Pancreas (tissue), 10 donors: ENCODE measurements around the gene COLQ. TPM values are rescaled to one million over a fixed set of nuclear protein-coding genes. Genes with fewer than 3 reads are reported as not detected.
A peak's percentile ranks its signal among the peaks of the same experiment; 100 is the strongest.

Source experiments
- ATAC-seq, 4 donors: fragments of 200-7000 bp; cut with Tn5 transposase; one replicate each; pipeline versions ENCODE4 v1.8.0 to v1.9.1; 2020; ENCODE audit warnings: mild to moderate bottlenecking in 4 of 4, moderate library complexity in 4 of 4
- DNase-seq, 6 donors: peaks; one replicate each; pipeline ENCODE4 v3.0.0-alpha.2; 2020
- FAIRE-seq: peaks from 2 replicates; lab custom pipeline; 2012; peaks lifted over from hg19 to GRCh38; lab: Jason Lieb, UNC
- H3K27ac ChIP-seq, 4 donors: fragments of 200-600 bp; sonication (generic); 1 replicate in 3 of 4; 2 replicates in 1 of 4; pipeline versions ENCODE4 v1.5.0 to v1.8.0; 2020
- H3K27me3 ChIP-seq, 4 donors: fragments of 200-600 bp; one replicate each; pipeline ENCODE4 v1.8.0; 2021
- H3K36me3 ChIP-seq, 3 donors: fragments of 200-600 bp; sonication (generic) in 1 of 3; one replicate each; pipeline versions ENCODE4 v1.5.0 to v1.8.0; 2020 to 2021
- H3K4me1 ChIP-seq, 3 donors: fragments of 200-600 bp; one replicate each; pipeline ENCODE4 v1.8.0; 2021
- H3K4me3 ChIP-seq, 4 donors: fragments of 200-600 bp; sonication (generic) in 2 of 4; one replicate each; pipeline versions ENCODE4 v1.5.0 to v1.8.0; 2020 to 2021
- H3K9me3 ChIP-seq, 4 donors: fragments of 200-600 bp; one replicate each; pipeline ENCODE4 v1.8.0; 2021
- CTCF ChIP-seq, 4 donors: fragments of 200-600 bp; sonication (generic) in 3 of 4; IDR thresholded peaks; one replicate each; pipeline versions ENCODE4 v1.5.0 to v1.8.0; 2021; ENCODE audit warnings: antibody characterized with exemption in 4 of 4
- WGBS, 2 donors: extraction: QIAGEN DNeasy Blood & Tissue Kit; methylation state at CpG; one replicate each; pipeline ENCODE4 v1.1.7; 2013; 5-methylcytosine and 5-hydroxymethylcytosine counted together
- intact Hi-C, 3 donors: fragments of 100-400 bp; cut with DNase I; formaldehyde crosslinking; loops; one replicate each; pipeline versions ENCODE4 v1.11.1 to v1.14.2; 2022
- polyA plus RNA-seq, 2 donors: library from polyadenylated mRNA; stranded (reverse); fragments of 200-250 nt; gene quantifications; one replicate each; pipeline ENCODE4 v1.2.3, GENCODE V29; 2013
- total RNA-seq, 6 donors: library from RNA; stranded (reverse); fragmentation: NEBNext Ultra II Directional in 4 of 6; extraction: Animal tissue kit (Norgen Biotek cat#: 25700) in 4 of 6; gene quantifications; one replicate each; pipeline versions ENCODE4 v1.2.1 to v1.2.4, GENCODE V29; 2021 to 2023
- donor health status: healthy with polysubstance abuse.
- donor health status: DM: no; HTN: no; CAD: no; lungs with moderate emphysema.
- donor health status: DM: no; HTN: no; CAD: no.
- donor health status: control.
- donor health status: control.
- donor health status: Bipolar disorder and iron deficiency.
- donor health status: DM: yes; HTN: yes; CAD: no.
- donor health status: DM: no; HTN: no; CAD: no.
- donor health status: DM: no; HTN: no; CAD: no.
- donor health status: DM: yes; HTN: yes; CAD: no.

Gene COLQ
- total and polyA plus RNA-seq, 8 donors, result 0.28 to 3.1 (median 0.83) TPM

DNA sequence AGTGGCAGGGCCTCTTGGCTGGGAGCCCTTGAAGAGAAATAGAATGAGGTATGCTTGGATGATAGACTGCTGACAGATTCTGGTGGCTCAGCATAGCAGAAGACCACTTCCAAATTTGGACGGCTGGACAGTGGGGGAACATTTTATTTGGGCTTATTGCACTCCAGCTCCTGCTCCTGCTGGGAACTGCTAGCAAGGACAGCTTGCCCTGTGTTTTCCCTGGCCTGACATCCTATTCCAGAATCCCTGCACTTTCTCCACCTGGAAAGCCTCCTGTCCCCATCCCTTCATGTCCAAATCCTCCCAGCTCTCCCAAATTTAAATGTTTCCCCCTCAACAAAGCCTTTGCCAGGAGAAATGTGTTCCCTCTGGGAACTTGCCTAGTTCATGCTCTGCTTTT, 9.8 kb upstream of the COLQ start:
- Histone ChIP-seq H3K36me3 (no peaks in the 10 kb centered on the region), H3K27me3 (no peaks in the 10 kb centered on the region), H3K9me3 (no peaks in the 10 kb centered on the region), H3K4me1 (no peaks in the 10 kb centered on the region), H3K27ac (no peak overlapping the region), H3K4me3 (no peak overlapping the region)
- WGBS, 2 donors, result 73 to 82% methylated on average over 1 of the region's 1 CpG
- no peak for TF ChIP-seq CTCF (IDR thresholded peaks at IDR 0.05)
- intact Hi-C loops, result no loop called here
- ATAC-seq, result no peak
- FAIRE-seq, result no peak
- DNase-seq, result no peak

GRCh38 chr3:15528854-15529537, 7.5 kb upstream of the COLQ start:
- intact Hi-C loops, result no loop called here
- no peaks in the 10 kb centered on the region for H3K27me3 ChIP-seq
- H3K9me3 ChIP-seq, result no peaks in the 10 kb centered on the region
- H3K4me3 ChIP-seq, result no peak overlapping the region
- TF ChIP-seq CTCF (IDR thresholded peaks at IDR 0.05), result no peak
- DNase-seq (no peak), FAIRE-seq (no peak), ATAC-seq (peak; percentile 35 to 70 (median 60))
- no peaks in the 10 kb centered on the region for H3K36me3 ChIP-seq
- 49 to 52% methylated on average over 4 of the region's 4 CpGs for WGBS, 2 donors
- H3K4me1 ChIP-seq, result no peaks in the 10 kb centered on the region
- no peak overlapping the region for H3K27ac ChIP-seq

- FAIRE-seq (no peak), ATAC-seq (peak in 2 of 4 donors; percentile 26 to 41), DNase-seq (no peak)
- Histone ChIP-seq H3K9me3 (no peaks in the 10 kb centered on the region), H3K27me3 (no peaks in the 10 kb centered on the region), H3K36me3 (no peaks in the 10 kb centered on the region), H3K4me1 (no peaks in the 10 kb centered on the region), H3K27ac (no peak overlapping the region), H3K4me3 (no peak overlapping the region)
- WGBS, 2 donors, result 58 to 66% methylated on average over 4 of the region's 4 CpGs
- no peak for TF ChIP-seq CTCF (IDR thresholded peaks at IDR 0.05)
- intact Hi-C loops, result no loop called here
These were observed 5.5 kb upstream of the COLQ start for GRCh38 chr3:15527031-15527459.

GRCh38 chr3:15525790-15526189, 4.3 kb upstream of the COLQ start:
- WGBS, 2 donors, result 98 to 100% methylated on average over 1 of the region's 1 CpG
- DNase-seq (no peak), ATAC-seq (no peak), FAIRE-seq (no peak)
- no peak overlapping the region for H3K27ac ChIP-seq
- no peaks in the 10 kb centered on the region for H3K9me3 ChIP-seq
- H3K27me3 ChIP-seq, result no peaks in the 10 kb centered on the region
- intact Hi-C loops, result no loop called here
- H3K36me3 ChIP-seq, result no peaks in the 10 kb centered on the region
- TF ChIP-seq CTCF (IDR thresholded peaks at IDR 0.05), result no peak
- H3K4me1 ChIP-seq, result no peaks in the 10 kb centered on the region
- no peak overlapping the region for H3K4me3 ChIP-seq

GRCh38 chr3:15523660-15524417, 2.3 kb upstream of the COLQ start:
- Histone ChIP-seq H3K36me3 (no peaks in the 10 kb centered on the region), H3K9me3 (no peaks in the 10 kb centered on the region), H3K4me1 (no peaks in the 10 kb centered on the region), H3K27me3 (no peaks in the 10 kb centered on the region), H3K4me3 (no peak overlapping the region), H3K27ac (no peak overlapping the region)
- DNase-seq (no peak), FAIRE-seq (no peak), ATAC-seq (no peak)
- intact Hi-C loops, result no loop called here
- no peak for TF ChIP-seq CTCF (IDR thresholded peaks at IDR 0.05)
- WGBS, 2 donors, result 82 to 92% methylated on average over 6 of the region's 6 CpGs
